ENCODE measurements around the gene ACTN1. TPM values are rescaled to one million over a fixed set of nuclear protein-coding genes. Genes with fewer than 3 reads are reported as not detected.

Gene ACTN1
- total RNA-seq, 2 experiments from 2014 or later, result 171 to 177 TPM

- no peak for DNase-seq
- H3K36me3 Mint-ChIP-seq, result no peaks in the 10 kb centered on the region
- no peak overlapping the region for H3K27ac Mint-ChIP-seq
- H3K4me1 Mint-ChIP-seq, result peaks cover 2% of the 10 kb centered on the region
- no peaks in the 10 kb centered on the region for H3K9me3 Mint-ChIP-seq
- H3K27me3 Mint-ChIP-seq, result no peaks in the 10 kb centered on the region
- H3K4me3 Mint-ChIP-seq, result no peak overlapping the region
These were observed 23.0 kb upstream of the ACTN1 start for GRCh38 chr14:69002069-69002468.

GRCh38 chr14:69001375-69001774, 22.3 kb upstream of the ACTN1 start:
- H3K27me3 Mint-ChIP-seq, result no peaks in the 10 kb centered on the region
- H3K4me1 Mint-ChIP-seq, result peaks cover 2% of the 10 kb centered on the region
- no peak overlapping the region for H3K4me3 Mint-ChIP-seq
- no peaks in the 10 kb centered on the region for H3K9me3 Mint-ChIP-seq
- no peak for DNase-seq
- no peaks in the 10 kb centered on the region for H3K36me3 Mint-ChIP-seq
- H3K27ac Mint-ChIP-seq, result no peak overlapping the region

GRCh38 chr14:68998062-68998461, 19.0 kb upstream of the ACTN1 start:
- Mint-ChIP-seq H3K4me1 (peaks cover 9% of the 10 kb centered on the region), H3K27ac (no peak overlapping the region), H3K36me3 (no peaks in the 10 kb centered on the region), H3K27me3 (no peaks in the 10 kb centered on the region), H3K9me3 (no peaks in the 10 kb centered on the region), H3K4me3 (no peak overlapping the region)
- no peak for DNase-seq

GRCh38 chr14:68995731-68996130, 16.6 kb upstream of the ACTN1 start:
- DNase-seq, result no peak
- H3K4me1 Mint-ChIP-seq, result peaks cover 7% of the 10 kb centered on the region
- no peak overlapping the region for H3K27ac Mint-ChIP-seq
- no peak overlapping the region for H3K4me3 Mint-ChIP-seq
- no peaks in the 10 kb centered on the region for H3K9me3 Mint-ChIP-seq
- H3K27me3 Mint-ChIP-seq, result no peaks in the 10 kb centered on the region
- no peaks in the 10 kb centered on the region for H3K36me3 Mint-ChIP-seq

- no peak overlapping the region for H3K4me3 Mint-ChIP-seq
- no peak overlapping the region for H3K27ac Mint-ChIP-seq
- no peaks in the 10 kb centered on the region for H3K9me3 Mint-ChIP-seq
- H3K4me1 Mint-ChIP-seq, result peaks cover 8% of the 10 kb centered on the region
- DNase-seq, result no peak
- no peaks in the 10 kb centered on the region for H3K36me3 Mint-ChIP-seq
- no peaks in the 10 kb centered on the region for H3K27me3 Mint-ChIP-seq
These were observed 15.0 kb upstream of the ACTN1 start for GRCh38 chr14:68994056-68994455.

GRCh38 chr14:68987653-68988036, 8.5 kb upstream of the ACTN1 start:
- H3K4me1 Mint-ChIP-seq, result peaks cover 25% of the 10 kb centered on the region
- H3K27me3 Mint-ChIP-seq, result no peaks in the 10 kb centered on the region
- no peak overlapping the region for H3K27ac Mint-ChIP-seq
- no peak overlapping the region for H3K4me3 Mint-ChIP-seq
- no peaks in the 10 kb centered on the region for H3K9me3 Mint-ChIP-seq
- no peak for DNase-seq
- H3K36me3 Mint-ChIP-seq, result no peaks in the 10 kb centered on the region

GRCh38 chr14:68986926-68987652, 8.0 kb upstream of the ACTN1 start:
- Mint-ChIP-seq H3K27ac (peak overlapping the region; percentile 19), H3K36me3 (no peaks in the 10 kb centered on the region), H3K4me1 (peaks cover 25% of the 10 kb centered on the region), H3K27me3 (no peaks in the 10 kb centered on the region), H3K4me3 (no peak overlapping the region), H3K9me3 (no peaks in the 10 kb centered on the region)
- DNase-seq, result peak; percentile 32

DNA sequence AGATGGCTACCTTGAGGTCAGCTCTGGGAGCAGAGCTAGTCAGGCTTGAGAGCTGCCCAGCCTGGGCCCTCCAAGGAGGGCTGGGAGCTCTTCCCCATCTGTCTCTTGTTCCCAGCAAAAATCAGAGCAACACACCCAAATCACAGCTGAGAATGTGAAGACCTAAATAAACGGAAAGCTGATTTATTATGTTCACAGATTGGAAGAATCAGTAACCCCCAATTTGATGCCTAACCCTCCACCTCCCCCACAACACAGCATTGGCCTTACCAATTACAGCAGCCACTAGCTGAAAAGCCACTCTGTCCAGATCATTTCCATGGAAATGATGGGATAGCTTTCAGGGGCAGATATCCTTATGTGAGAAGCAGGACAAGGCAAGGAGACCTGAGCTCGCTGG, 7.1 kb upstream of the ACTN1 start:
- Mint-ChIP-seq H3K27me3 (no peaks in the 10 kb centered on the region), H3K4me3 (no peak overlapping the region), H3K36me3 (no peaks in the 10 kb centered on the region), H3K4me1 (peaks cover 32% of the 10 kb centered on the region), H3K9me3 (no peaks in the 10 kb centered on the region), H3K27ac (no peak overlapping the region)
- DNase-seq, result no peak

DNA sequence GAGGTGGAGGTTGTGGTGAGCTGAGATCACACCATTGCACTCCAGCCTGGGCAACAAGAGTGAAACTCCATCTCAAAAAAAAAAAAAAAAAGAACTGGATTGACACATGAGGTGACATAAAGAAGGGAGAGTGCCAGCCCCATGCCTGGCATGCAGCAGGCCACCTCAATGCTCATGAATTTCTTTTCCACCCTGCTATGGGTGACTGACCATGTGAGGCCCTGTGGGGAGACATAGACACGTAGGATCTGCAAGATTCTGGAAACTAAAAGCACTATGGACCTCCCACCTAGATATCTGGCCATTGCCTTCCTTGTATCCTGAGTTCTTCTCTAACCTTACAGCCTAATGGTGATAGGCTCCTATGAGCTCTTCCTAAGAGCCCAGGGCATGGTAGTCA, 5.6 kb upstream of the ACTN1 start:
- H3K27me3 Mint-ChIP-seq, result no peaks in the 10 kb centered on the region
- H3K4me3 Mint-ChIP-seq, result no peak overlapping the region
- no peaks in the 10 kb centered on the region for H3K36me3 Mint-ChIP-seq
- H3K4me1 Mint-ChIP-seq, result peaks cover 42% of the 10 kb centered on the region
- no peaks in the 10 kb centered on the region for H3K9me3 Mint-ChIP-seq
- DNase-seq, result no peak
- H3K27ac Mint-ChIP-seq, result no peak overlapping the region

DNA sequence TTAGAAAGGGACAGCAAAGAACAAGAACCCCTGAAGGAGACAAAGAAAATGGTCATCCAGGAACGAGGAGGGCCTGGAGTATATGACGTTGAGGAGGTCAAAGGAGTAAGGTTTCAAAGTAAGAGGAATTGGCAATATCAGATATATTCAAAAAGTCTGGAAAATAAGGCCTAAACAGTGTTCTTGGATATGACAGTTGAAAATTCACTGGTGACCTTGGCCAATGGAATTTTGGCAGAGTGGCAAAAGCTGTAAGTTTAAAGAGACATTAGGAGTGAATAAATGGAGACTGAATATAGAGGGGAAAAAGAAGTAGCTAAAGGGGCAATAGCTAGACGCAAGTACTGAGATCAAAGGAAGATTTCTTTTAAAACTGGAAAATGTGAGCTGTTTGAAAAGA, 4.1 kb upstream of the ACTN1 start:
- no peak for DNase-seq
- Mint-ChIP-seq H3K4me1 (peaks cover 38% of the 10 kb centered on the region), H3K4me3 (no peak overlapping the region), H3K27ac (no peak overlapping the region), H3K36me3 (no peaks in the 10 kb centered on the region), H3K9me3 (no peaks in the 10 kb centered on the region), H3K27me3 (no peaks in the 10 kb centered on the region)

GRCh38 chr14:68982581-68982980, 3.5 kb upstream of the ACTN1 start:
- Mint-ChIP-seq H3K36me3 (no peaks in the 10 kb centered on the region), H3K27ac (no peak overlapping the region), H3K9me3 (no peaks in the 10 kb centered on the region), H3K4me3 (no peak overlapping the region), H3K4me1 (peaks cover 38% of the 10 kb centered on the region), H3K27me3 (no peaks in the 10 kb centered on the region)
- no peak for DNase-seq

DNA sequence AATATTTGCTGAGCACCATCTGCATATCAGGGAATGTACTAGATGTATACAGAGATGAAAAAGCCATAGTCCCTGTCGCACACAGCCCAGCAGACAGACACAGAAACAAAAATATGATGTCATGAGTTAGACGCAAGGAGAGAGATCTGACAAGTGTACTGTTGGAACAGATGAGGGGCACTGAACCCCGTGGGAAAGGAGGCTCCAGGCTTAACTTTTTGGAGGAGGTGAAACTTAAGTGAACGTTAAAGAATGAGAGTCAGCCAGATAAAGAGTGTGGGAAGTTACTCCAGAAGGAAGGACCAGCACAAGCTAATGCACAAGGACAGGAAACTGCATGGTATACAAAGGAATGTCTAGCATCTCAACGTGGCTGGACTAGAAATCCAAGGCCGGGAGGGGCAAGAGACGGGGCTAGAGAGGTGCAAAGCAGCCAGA, 2.5 kb upstream of the ACTN1 start:
- Mint-ChIP-seq H3K9me3 (no peaks in the 10 kb centered on the region), H3K27ac (no peak overlapping the region), H3K4me1 (peaks cover 36% of the 10 kb centered on the region), H3K27me3 (no peaks in the 10 kb centered on the region), H3K4me3 (no peak overlapping the region), H3K36me3 (peaks cover 5% of the 10 kb centered on the region)
- no peak for DNase-seq

DNA sequence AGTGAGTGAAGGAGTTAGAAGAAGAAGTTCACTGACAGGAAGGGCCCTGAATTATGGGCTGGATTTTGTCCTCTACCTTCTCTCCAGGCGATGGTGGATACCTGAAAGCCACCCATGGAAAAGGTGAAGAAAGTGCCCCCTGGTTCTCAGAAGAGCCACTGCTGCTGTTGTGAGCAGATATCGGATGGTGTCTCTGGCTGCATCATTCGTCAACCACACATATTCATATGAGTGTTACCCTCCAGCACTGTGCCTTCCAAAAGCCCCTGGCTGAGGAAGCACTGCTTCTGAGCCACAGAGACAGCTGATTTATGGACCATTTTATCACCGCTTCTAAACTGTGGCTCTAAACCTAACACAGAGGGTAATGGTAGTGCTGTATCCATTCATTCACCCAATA, 2.0 kb upstream of the ACTN1 start:
- no peaks in the 10 kb centered on the region for H3K27me3 Mint-ChIP-seq
- no peak overlapping the region for H3K27ac Mint-ChIP-seq
- H3K4me1 Mint-ChIP-seq, result peaks cover 37% of the 10 kb centered on the region
- DNase-seq, result peak; percentile 45
- H3K4me3 Mint-ChIP-seq, result no peak overlapping the region
- peaks cover 9% of the 10 kb centered on the region for H3K36me3 Mint-ChIP-seq
- no peaks in the 10 kb centered on the region for H3K9me3 Mint-ChIP-seq

- Mint-ChIP-seq H3K27me3 (no peaks in the 10 kb centered on the region), H3K4me3 (peak overlapping the region; percentile 87), H3K27ac (peak overlapping the region; percentile 78), H3K36me3 (peaks cover 22% of the 10 kb centered on the region), H3K4me1 (peaks cover 47% of the 10 kb centered on the region), H3K9me3 (peaks cover 3% of the 10 kb centered on the region)
- DNase-seq, result no peak
These were observed 785 bp upstream of the ACTN1 start for GRCh38 chr14:68979722-68980451.

GRCh38 chr14:68978172-68978911, 760 bp downstream of the ACTN1 start:
- peaks cover 37% of the 10 kb centered on the region for H3K36me3 Mint-ChIP-seq
- H3K4me1 Mint-ChIP-seq, result peaks cover 56% of the 10 kb centered on the region
- H3K27me3 Mint-ChIP-seq, result no peaks in the 10 kb centered on the region
- peak overlapping the region; percentile 88 for H3K4me3 Mint-ChIP-seq
- peak; percentile 81 for DNase-seq
- peaks cover 9% of the 10 kb centered on the region for H3K9me3 Mint-ChIP-seq
- peak overlapping the region; percentile 92 for H3K27ac Mint-ChIP-seq

Measured in activated naive CD8-positive, alpha-beta T cell treated with anti-CD3 and anti-CD28 coated beads for 36 hours (primary cell).